DND-41 (cell line): Measurements from ENCODE around the gene RPA4.

Experiments used
- CTCF ChIP-seq: IDR thresholded peaks from 2 replicates; pipeline ENCODE4 v1.5.1; 2012; ENCODE audit warnings: borderline replicate concordance, low read length, moderate library complexity, mild to moderate bottlenecking; ENCODE audit not compliant: poor library complexity, severe bottlenecking; ENCODE audit errors: extremely low read depth
- EZH2 ChIP-seq: IDR thresholded peaks from 3 replicates; pipeline ENCODE4 v1.6.1; 2012; ENCODE audit warnings: borderline replicate concordance, low read depth, mild to moderate bottlenecking, moderate library complexity, low read length, inconsistent platforms; ENCODE audit not compliant: severe bottlenecking

DNA sequence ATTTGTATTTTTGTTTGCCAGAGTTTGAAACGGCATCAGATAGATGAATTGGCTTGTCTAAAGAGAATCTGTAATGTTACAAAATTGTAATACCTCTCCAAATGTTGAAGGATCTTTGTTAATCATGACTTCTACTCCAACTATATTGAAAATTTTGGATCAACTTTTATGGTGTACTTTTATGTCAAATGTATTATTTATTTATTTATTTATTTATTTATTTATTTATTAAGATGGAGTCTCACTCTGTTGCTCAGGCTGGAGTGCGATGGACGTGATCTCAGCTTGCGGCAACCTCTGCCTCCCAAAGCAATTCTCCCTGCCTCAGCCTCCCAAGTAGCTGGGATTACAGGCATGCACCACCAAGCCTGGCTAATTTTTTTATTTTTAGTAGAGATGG is 36.0 kb downstream of the RPA4 start:
- TF ChIP-seq CTCF = no peak
- no peak for TF ChIP-seq EZH2
